ENCODE measurements around the gene ATP2A1.

Gene ATP2A1

DNA sequence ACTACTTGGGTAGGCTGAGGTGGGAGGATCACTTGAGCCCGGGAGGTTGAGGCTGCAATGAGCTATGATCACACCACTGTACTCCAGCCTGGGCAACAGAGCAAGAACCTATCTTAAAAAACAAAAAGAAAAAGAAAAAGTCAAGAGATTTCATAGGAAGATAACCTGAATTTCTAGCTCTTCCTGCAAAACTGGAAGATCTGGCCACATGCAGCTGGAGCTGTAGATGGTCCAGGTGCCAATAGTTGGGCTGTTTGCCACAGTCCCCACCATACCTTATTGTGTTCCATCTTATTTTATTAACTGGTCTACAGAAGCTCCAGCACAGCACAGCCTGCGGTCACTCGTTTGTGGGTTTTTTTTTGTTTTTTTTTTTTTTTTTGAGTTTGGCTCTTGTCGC is 15.0 kb downstream of the ATP2A1 start:
- Histone ChIP-seq H3K36me3 (ENCODE audit: control insufficient read depth in 2 of 2, insufficient read depth in 1 of 2, low read length in 2 of 2) (peaks cover 0 to 17% of the 10 kb centered on the region in 2 experiments; a peak in 2 of 3 replicates), H3K9me3 (ENCODE audit: control insufficient read depth, insufficient read depth, low read depth, low read length) (no peaks in the 10 kb centered on the region), H3K4me1 (ENCODE audit: control insufficient read depth, insufficient read depth, low read length) (no peaks in the 10 kb centered on the region), H3K4me3 (ENCODE audit: low read depth, low read length) (no peak overlapping the region), H3K27ac (ENCODE audit: extremely low read depth, low read depth, low read length) (no peak overlapping the region)
- ChIA-PET POLR2A (no interaction called here), CTCF (no interaction called here)
- TF ChIP-seq, protein P1, sequence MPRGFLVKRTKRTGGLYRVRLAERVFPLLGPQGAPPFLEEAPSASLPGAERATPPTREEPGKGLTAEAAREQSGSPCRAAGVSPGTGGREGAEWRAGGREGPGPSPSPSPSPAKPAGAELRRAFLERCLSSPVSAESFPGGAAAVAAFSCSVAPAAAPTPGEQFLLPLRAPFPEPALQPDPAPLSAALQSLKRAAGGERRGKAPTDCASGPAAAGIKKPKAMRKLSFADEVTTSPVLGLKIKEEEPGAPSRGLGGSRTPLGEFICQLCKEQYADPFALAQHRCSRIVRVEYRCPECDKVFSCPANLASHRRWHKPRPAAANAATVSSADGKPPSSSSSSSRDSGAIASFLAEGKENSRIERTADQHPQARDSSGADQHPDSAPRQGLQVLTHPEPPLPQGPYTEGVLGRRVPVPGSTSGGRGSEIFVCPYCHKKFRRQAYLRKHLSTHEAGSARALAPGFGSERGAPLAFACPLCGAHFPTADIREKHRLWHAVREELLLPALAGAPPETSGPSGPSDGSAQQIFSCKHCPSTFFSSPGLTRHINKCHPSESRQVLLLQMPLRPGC (tag by site-specific recombination; IDR thresholded peaks at IDR 0.05) = no peak
- TF ChIP-seq ZNF514 (tag by site-specific recombination; IDR thresholded peaks at IDR 0.05) (no peak), ZNF776 (tag by site-specific recombination; IDR thresholded peaks at IDR 0.05; ENCODE audit: borderline replicate concordance) (no peak), BCL11A (tag by site-specific recombination; IDR thresholded peaks at IDR 0.05; ENCODE audit: low read depth) (no peak), ZNF114 (tag by site-specific recombination; IDR thresholded peaks at IDR 0.05) (no peak), TCF7L2 (IDR thresholded peaks at IDR 0.05; ENCODE audit: borderline replicate concordance, low read depth, low read length) (no peak), ZNF211 (tag by site-specific recombination; IDR thresholded peaks at IDR 0.05; ENCODE audit: low read depth) (no peak), ZNF138 (tag by site-specific recombination; IDR thresholded peaks at IDR 0.05; ENCODE audit: borderline replicate concordance) (no peak), ZNF658 (tag by site-specific recombination; IDR thresholded peaks at IDR 0.05) (no peak), ZNF585B (tag by site-specific recombination; IDR thresholded peaks at IDR 0.05) (no peak), ZNF433 (tag by site-specific recombination; IDR thresholded peaks at IDR 0.05; ENCODE audit: low read depth) (no peak), ZNF416 (tag by site-specific recombination; IDR thresholded peaks at IDR 0.05) (no peak)
- TF ChIP-seq, protein P2, sequence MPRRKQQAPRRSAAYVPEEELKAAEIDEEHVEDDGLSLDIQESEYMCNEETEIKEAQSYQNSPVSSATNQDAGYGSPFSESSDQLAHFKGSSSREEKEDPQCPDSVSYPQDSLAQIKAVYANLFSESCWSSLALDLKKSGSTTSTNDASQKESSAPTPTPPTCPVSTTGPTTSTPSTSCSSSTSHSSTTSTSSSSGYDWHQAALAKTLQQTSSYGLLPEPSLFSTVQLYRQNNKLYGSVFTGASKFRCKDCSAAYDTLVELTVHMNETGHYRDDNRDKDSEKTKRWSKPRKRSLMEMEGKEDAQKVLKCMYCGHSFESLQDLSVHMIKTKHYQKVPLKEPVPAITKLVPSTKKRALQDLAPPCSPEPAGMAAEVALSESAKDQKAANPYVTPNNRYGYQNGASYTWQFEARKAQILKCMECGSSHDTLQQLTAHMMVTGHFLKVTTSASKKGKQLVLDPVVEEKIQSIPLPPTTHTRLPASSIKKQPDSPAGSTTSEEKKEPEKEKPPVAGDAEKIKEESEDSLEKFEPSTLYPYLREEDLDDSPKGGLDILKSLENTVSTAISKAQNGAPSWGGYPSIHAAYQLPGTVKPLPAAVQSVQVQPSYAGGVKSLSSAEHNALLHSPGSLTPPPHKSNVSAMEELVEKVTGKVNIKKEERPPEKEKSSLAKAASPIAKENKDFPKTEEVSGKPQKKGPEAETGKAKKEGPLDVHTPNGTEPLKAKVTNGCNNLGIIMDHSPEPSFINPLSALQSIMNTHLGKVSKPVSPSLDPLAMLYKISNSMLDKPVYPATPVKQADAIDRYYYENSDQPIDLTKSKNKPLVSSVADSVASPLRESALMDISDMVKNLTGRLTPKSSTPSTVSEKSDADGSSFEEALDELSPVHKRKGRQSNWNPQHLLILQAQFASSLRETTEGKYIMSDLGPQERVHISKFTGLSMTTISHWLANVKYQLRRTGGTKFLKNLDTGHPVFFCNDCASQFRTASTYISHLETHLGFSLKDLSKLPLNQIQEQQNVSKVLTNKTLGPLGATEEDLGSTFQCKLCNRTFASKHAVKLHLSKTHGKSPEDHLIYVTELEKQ (tag by site-specific recombination; IDR thresholded peaks at IDR 0.05; ENCODE audit: borderline replicate concordance) = no peak
- TF ChIP-seq, protein P3, sequence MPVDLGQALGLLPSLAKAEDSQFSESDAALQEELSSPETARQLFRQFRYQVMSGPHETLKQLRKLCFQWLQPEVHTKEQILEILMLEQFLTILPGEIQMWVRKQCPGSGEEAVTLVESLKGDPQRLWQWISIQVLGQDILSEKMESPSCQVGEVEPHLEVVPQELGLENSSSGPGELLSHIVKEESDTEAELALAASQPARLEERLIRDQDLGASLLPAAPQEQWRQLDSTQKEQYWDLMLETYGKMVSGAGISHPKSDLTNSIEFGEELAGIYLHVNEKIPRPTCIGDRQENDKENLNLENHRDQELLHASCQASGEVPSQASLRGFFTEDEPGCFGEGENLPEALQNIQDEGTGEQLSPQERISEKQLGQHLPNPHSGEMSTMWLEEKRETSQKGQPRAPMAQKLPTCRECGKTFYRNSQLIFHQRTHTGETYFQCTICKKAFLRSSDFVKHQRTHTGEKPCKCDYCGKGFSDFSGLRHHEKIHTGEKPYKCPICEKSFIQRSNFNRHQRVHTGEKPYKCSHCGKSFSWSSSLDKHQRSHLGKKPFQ (tag by site-specific recombination; IDR thresholded peaks at IDR 0.05) = no peak
- TF ChIP-seq, protein P4, sequence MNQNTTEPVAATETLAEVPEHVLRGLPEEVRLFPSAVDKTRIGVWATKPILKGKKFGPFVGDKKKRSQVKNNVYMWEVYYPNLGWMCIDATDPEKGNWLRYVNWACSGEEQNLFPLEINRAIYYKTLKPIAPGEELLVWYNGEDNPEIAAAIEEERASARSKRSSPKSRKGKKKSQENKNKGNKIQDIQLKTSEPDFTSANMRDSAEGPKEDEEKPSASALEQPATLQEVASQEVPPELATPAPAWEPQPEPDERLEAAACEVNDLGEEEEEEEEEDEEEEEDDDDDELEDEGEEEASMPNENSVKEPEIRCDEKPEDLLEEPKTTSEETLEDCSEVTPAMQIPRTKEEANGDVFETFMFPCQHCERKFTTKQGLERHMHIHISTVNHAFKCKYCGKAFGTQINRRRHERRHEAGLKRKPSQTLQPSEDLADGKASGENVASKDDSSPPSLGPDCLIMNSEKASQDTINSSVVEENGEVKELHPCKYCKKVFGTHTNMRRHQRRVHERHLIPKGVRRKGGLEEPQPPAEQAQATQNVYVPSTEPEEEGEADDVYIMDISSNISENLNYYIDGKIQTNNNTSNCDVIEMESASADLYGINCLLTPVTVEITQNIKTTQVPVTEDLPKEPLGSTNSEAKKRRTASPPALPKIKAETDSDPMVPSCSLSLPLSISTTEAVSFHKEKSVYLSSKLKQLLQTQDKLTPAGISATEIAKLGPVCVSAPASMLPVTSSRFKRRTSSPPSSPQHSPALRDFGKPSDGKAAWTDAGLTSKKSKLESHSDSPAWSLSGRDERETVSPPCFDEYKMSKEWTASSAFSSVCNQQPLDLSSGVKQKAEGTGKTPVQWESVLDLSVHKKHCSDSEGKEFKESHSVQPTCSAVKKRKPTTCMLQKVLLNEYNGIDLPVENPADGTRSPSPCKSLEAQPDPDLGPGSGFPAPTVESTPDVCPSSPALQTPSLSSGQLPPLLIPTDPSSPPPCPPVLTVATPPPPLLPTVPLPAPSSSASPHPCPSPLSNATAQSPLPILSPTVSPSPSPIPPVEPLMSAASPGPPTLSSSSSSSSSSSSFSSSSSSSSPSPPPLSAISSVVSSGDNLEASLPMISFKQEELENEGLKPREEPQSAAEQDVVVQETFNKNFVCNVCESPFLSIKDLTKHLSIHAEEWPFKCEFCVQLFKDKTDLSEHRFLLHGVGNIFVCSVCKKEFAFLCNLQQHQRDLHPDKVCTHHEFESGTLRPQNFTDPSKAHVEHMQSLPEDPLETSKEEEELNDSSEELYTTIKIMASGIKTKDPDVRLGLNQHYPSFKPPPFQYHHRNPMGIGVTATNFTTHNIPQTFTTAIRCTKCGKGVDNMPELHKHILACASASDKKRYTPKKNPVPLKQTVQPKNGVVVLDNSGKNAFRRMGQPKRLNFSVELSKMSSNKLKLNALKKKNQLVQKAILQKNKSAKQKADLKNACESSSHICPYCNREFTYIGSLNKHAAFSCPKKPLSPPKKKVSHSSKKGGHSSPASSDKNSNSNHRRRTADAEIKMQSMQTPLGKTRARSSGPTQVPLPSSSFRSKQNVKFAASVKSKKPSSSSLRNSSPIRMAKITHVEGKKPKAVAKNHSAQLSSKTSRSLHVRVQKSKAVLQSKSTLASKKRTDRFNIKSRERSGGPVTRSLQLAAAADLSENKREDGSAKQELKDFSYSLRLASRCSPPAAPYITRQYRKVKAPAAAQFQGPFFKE (tag by site-specific recombination; IDR thresholded peaks at IDR 0.05; ENCODE audit: borderline replicate concordance) = no peak
- TF ChIP-seq, protein P5, sequence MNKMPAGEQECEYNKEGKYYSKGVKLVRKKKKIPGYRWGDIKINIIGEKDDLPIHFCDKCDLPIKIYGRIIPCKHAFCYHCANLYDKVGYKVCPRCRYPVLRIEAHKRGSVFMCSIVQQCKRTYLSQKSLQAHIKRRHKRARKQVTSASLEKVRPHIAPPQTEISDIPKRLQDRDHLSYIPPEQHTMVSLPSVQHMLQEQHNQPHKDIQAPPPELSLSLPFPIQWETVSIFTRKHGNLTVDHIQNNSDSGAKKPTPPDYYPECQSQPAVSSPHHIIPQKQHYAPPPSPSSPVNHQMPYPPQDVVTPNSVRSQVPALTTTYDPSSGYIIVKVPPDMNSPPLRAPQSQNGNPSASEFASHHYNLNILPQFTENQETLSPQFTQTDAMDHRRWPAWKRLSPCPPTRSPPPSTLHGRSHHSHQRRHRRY (tag by site-specific recombination; IDR thresholded peaks at IDR 0.05) = no peak
- TF ChIP-seq, protein P6, sequence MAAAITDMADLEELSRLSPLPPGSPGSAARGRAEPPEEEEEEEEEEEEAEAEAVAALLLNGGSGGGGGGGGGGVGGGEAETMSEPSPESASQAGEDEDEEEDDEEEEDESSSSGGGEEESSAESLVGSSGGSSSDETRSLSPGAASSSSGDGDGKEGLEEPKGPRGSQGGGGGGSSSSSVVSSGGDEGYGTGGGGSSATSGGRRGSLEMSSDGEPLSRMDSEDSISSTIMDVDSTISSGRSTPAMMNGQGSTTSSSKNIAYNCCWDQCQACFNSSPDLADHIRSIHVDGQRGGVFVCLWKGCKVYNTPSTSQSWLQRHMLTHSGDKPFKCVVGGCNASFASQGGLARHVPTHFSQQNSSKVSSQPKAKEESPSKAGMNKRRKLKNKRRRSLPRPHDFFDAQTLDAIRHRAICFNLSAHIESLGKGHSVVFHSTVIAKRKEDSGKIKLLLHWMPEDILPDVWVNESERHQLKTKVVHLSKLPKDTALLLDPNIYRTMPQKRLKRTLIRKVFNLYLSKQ (tag by site-specific recombination; IDR thresholded peaks at IDR 0.05; ENCODE audit: borderline replicate concordance) = no peak
